H1 (cell line): ENCODE measurements around the gene KLK4. TPM values are rescaled to one million over a fixed set of nuclear protein-coding genes. Genes with fewer than 3 reads are reported as not detected.

Experiments used
- CTCF ChIA-PET: fragments of 300-600 bp; sonication (Branson Sonifier 250); formaldehyde crosslinking; loops from one replicate; lab custom pipeline; 2021; ENCODE audit not compliant: partially characterized antibody; lab: Charles Lee
- POLR2A ChIA-PET: fragments of 300-600 bp; sonication (Branson Sonifier 250); formaldehyde crosslinking; loops from one replicate; lab custom pipeline; 2021; ENCODE audit warnings: inconsistent platforms; ENCODE audit not compliant: partially characterized antibody; lab: Charles Lee
- DNase-seq, 2 experiments: peaks; one replicate each; pipeline versions ENCODE4 v3.0.0 to v3.0.0-alpha.2; 2010 to 2022; ENCODE audit warnings: low spot score in 2 of 2, low read depth in 1 of 2, mixed read lengths in 1 of 2
- FAIRE-seq: peaks from 2 replicates; lab custom pipeline; 2011; peaks lifted over from hg19 to GRCh38; lab: Jason Lieb, UNC
- H2AFZ ChIP-seq: 2 replicates; pipeline ENCODE4 v1.8.1; 2012; ENCODE audit warnings: low read length, inconsistent platforms
- H2AK5ac ChIP-seq: 2 replicates; pipeline ENCODE4 v1.6.1; 2013; ENCODE audit warnings: low read depth, low read length
- H2BK120ac ChIP-seq: replicated peaks from 2 replicates; pipeline ENCODE3; 2013; ENCODE audit warnings: low read depth, low read length, inconsistent platforms
- H2BK12ac ChIP-seq: 2 replicates; pipeline ENCODE4 v1.6.1; 2013; ENCODE audit warnings: low read depth, low read length
- H2BK15ac ChIP-seq: 2 replicates; pipeline ENCODE4 v1.6.1; 2013; ENCODE audit warnings: low read length
- H2BK20ac ChIP-seq: 2 replicates; pipeline ENCODE4 v1.6.1; 2013; ENCODE audit warnings: low read length
- H2BK5ac ChIP-seq: 2 replicates; pipeline ENCODE4 v1.6.1; 2013; ENCODE audit warnings: low read depth, low read length
- H3K14ac ChIP-seq: 2 replicates; pipeline ENCODE4 v1.6.1; 2013; ENCODE audit warnings: inconsistent platforms; ENCODE audit not compliant: insufficient read length
- H3K18ac ChIP-seq: 2 replicates; pipeline ENCODE4 v1.6.1; 2013; ENCODE audit warnings: low read length; ENCODE audit errors: extremely low read depth
- H3K23ac ChIP-seq: 2 replicates; pipeline ENCODE4 v1.6.1; 2013; ENCODE audit warnings: inconsistent platforms; ENCODE audit not compliant: insufficient read length
- H3K23me2 ChIP-seq: 2 replicates; pipeline ENCODE4 v1.6.1; 2013; ENCODE audit warnings: low read depth, low read length
- H3K27ac ChIP-seq: 2 replicates; pipeline ENCODE4 v1.6.1; 2011; ENCODE audit warnings: low read depth, low read length, inconsistent platforms
- H3K27me3 ChIP-seq, 4 experiments: replicated peaks in 1 of 4; 1 replicate in 1 of 4; 2 replicates in 3 of 4; pipeline versions ENCODE4 v1.6.1 to v1.8.1; 2011 to 2013; ENCODE audit warnings: low read length in 3 of 4, mild to moderate bottlenecking in 3 of 4, inconsistent platforms in 2 of 4, mixed read lengths in 2 of 4, moderate library complexity in 1 of 4; ENCODE audit not compliant: control insufficient read depth in 3 of 4, insufficient read depth in 3 of 4; ENCODE audit errors: extremely low read depth in 1 of 4
- H3K36me3 ChIP-seq, 4 experiments: 2 replicates each; pipeline versions ENCODE4 v1.6.1 to v1.8.1; 2011 to 2013; ENCODE audit warnings: mild to moderate bottlenecking in 4 of 4, low read length in 3 of 4, moderate library complexity in 2 of 4, control low read depth in 1 of 4, inconsistent platforms in 1 of 4; ENCODE audit not compliant: insufficient read depth in 4 of 4, control insufficient read depth in 2 of 4
- H3K4ac ChIP-seq: replicated peaks from 2 replicates; pipeline ENCODE3; 2013; ENCODE audit warnings: low read length, low read depth, mixed read lengths, inconsistent platforms; ENCODE audit not compliant: insufficient read length
- H3K4me1 ChIP-seq, 4 experiments: replicated peaks in 1 of 4; 1 replicate in 1 of 4; 2 replicates in 3 of 4; pipeline versions ENCODE4 v1.6.1 to v1.8.1; 2011 to 2013; ENCODE audit warnings: low read length in 3 of 4, inconsistent platforms in 2 of 4, mixed read lengths in 1 of 4; ENCODE audit not compliant: insufficient read depth in 4 of 4, control insufficient read depth in 3 of 4
- H3K4me2 ChIP-seq, 2 experiments: 2 replicates each; pipeline versions ENCODE4 v1.6.1 to v1.8.1; 2011 to 2013; ENCODE audit warnings: low read depth in 2 of 2, low read length in 2 of 2, control low read depth in 1 of 2, inconsistent platforms in 1 of 2, mild to moderate bottlenecking in 1 of 2; ENCODE audit not compliant: insufficient read depth in 1 of 2
- H3K4me3 ChIP-seq, 4 experiments: fragments of 200-600, 300-600 bp in 1 of 4; sonication (generic), shearing (Covaris generic), sonication (Bioruptor Twin) in 1 of 4; 2 replicates each; pipeline versions ENCODE4 v1.5.1 to v1.8.1; 2011 to 2016; ENCODE audit warnings: low read length in 4 of 4, low read depth in 3 of 4, control low read depth in 2 of 4, inconsistent platforms in 2 of 4, mild to moderate bottlenecking in 2 of 4, mixed read lengths in 1 of 4, moderate library complexity in 1 of 4; ENCODE audit not compliant: insufficient read depth in 2 of 4; ENCODE audit errors: extremely low read depth in 1 of 4
- H3K56ac ChIP-seq: replicated peaks from 2 replicates; pipeline ENCODE3; 2013; ENCODE audit warnings: low read depth, mild to moderate bottlenecking, mixed read lengths, low read length, inconsistent platforms; ENCODE audit not compliant: insufficient read length
- H3K79me1 ChIP-seq: 2 replicates; pipeline ENCODE4 v1.6.1; 2013; ENCODE audit warnings: low read depth, low read length, control low read depth
- H3K79me2 ChIP-seq, 2 experiments: 2 replicates each; pipeline versions ENCODE4 v1.6.1 to v1.8.1; 2012 to 2013; ENCODE audit warnings: low read length in 2 of 2, mild to moderate bottlenecking in 2 of 2, inconsistent platforms in 1 of 2; ENCODE audit not compliant: insufficient read depth in 2 of 2, control insufficient read depth in 1 of 2
- H3K9ac ChIP-seq, 4 experiments: replicated peaks in 1 of 4; 1 replicate in 1 of 4; 2 replicates in 3 of 4; pipeline versions ENCODE4 v1.6.1 to v1.8.1; 2011 to 2013; ENCODE audit warnings: low read depth in 3 of 4, low read length in 3 of 4, control low read depth in 2 of 4, mild to moderate bottlenecking in 2 of 4, moderate library complexity in 2 of 4, inconsistent platforms in 1 of 4; ENCODE audit errors: extremely low read depth in 1 of 4
- H3K9me3 ChIP-seq, 2 experiments: 2 replicates each; pipeline versions ENCODE4 v1.6.1 to v1.8.1; 2012 to 2013; ENCODE audit warnings: mild to moderate bottlenecking in 2 of 2, moderate library complexity in 2 of 2, control low read depth in 1 of 2, inconsistent platforms in 1 of 2, low read depth in 1 of 2, low read length in 1 of 2, mixed read lengths in 1 of 2; ENCODE audit not compliant: insufficient read depth in 2 of 2
- H4K20me1 ChIP-seq, 2 experiments: replicated peaks in 1 of 2; 2 replicates each; pipeline versions ENCODE3 to v1.8.1; 2011 to 2013; ENCODE audit warnings: inconsistent platforms in 2 of 2, low read length in 2 of 2, mild to moderate bottlenecking in 1 of 2; ENCODE audit not compliant: insufficient read depth in 2 of 2, control insufficient read depth in 1 of 2
- H4K5ac ChIP-seq: 2 replicates; pipeline ENCODE4 v1.6.1; 2013; ENCODE audit warnings: low read length, low read depth, mixed read lengths, inconsistent platforms; ENCODE audit not compliant: insufficient read length
- H4K8ac ChIP-seq: 2 replicates; pipeline ENCODE4 v1.8.0; 2013; ENCODE audit warnings: mild to moderate bottlenecking, moderate library complexity, low read length, inconsistent platforms; ENCODE audit not compliant: insufficient read depth; ENCODE audit errors: extremely low read depth
- H4K91ac ChIP-seq: replicated peaks from 2 replicates; pipeline ENCODE3; 2013; ENCODE audit warnings: low read length, mixed read lengths, inconsistent platforms; ENCODE audit not compliant: insufficient read length
- ASH2L ChIP-seq: fragments of 200-600, 300-600 bp; sonication (generic); IDR thresholded peaks from one replicate; pipeline ENCODE4 v1.7.1; 2017; ENCODE audit warnings: low read length
- CHD2 ChIP-seq: IDR thresholded peaks from 2 replicates; pipeline ENCODE4 v1.6.1; 2012; ENCODE audit warnings: low read length, improper control_type of control experiment
- GTF2F1 ChIP-seq: IDR thresholded peaks from 2 replicates; pipeline ENCODE4 v1.6.1; 2012; ENCODE audit warnings: low read depth, low read length, improper control_type of control experiment, borderline replicate concordance
- MAFK ChIP-seq: IDR thresholded peaks from 2 replicates; pipeline ENCODE4 v1.6.1; 2012; ENCODE audit warnings: low read depth, mild to moderate bottlenecking, improper control_type of control experiment, low read length
- PHF8 ChIP-seq: fragments of 200-600 bp; sonication (generic); conservative IDR thresholded peaks from 2 replicates; pipeline ENCODE4 v1.7.1; 2012; ENCODE audit warnings: low read depth, mild to moderate bottlenecking, inconsistent platforms, low read length, moderate library complexity
- POU5F1 ChIP-seq: IDR thresholded peaks from 2 replicates; pipeline ENCODE4 v1.6.1; 2011; ENCODE audit warnings: low read depth, mild to moderate bottlenecking, low read length, moderate library complexity
- RNF2 ChIP-seq: fragments of 200-900, 300-1000 bp; sonication (generic); IDR thresholded peaks from 2 replicates; pipeline ENCODE4 v1.7.1; 2016; ENCODE audit warnings: borderline replicate concordance, low read depth, mild to moderate bottlenecking, antibody characterized with exemption, low read length; ENCODE audit not compliant: poor library complexity, severe bottlenecking; ENCODE audit errors: missing control alignments
- SAP30 ChIP-seq: fragments of 300-600 bp; sonication (generic); IDR thresholded peaks from 2 replicates; pipeline ENCODE4 v1.7.1; 2012; ENCODE audit warnings: low read length, moderate library complexity, mild to moderate bottlenecking, inconsistent platforms; ENCODE audit not compliant: insufficient read depth, insufficient replicate concordance
- SIRT6 ChIP-seq: IDR thresholded peaks from one replicate; pipeline ENCODE4 v1.7.1; 2012; ENCODE audit warnings: low read length, inconsistent platforms
- SP1 ChIP-seq: IDR thresholded peaks from 2 replicates; pipeline ENCODE4 v1.6.1; 2011; ENCODE audit warnings: low read depth, low read length
- TBP ChIP-seq: IDR thresholded peaks from 2 replicates; pipeline ENCODE4 v1.6.1; 2011; ENCODE audit warnings: low read depth, low read length, improper control_type of control experiment
- WGBS, 2 experiments: shearing (Covaris generic) in 1 of 2; methylation state at CpG; one replicate each; pipeline versions ENCODE4 v1.1.6 to v1.1.7; 2013 to 2015; ENCODE audit warnings: low lambda C conversion rate in 2 of 2, mixed read lengths in 2 of 2, inconsistent platforms in 1 of 2, low coverage in 1 of 2, missing lambda C conversion rate in 1 of 2; ENCODE audit not compliant: insufficient replicate concordance in 2 of 2, insufficient coverage in 1 of 2, insufficient read length in 1 of 2; ENCODE audit errors: extremely low coverage in 1 of 2, missing lambda C conversion rate in 1 of 2; 5-methylcytosine and 5-hydroxymethylcytosine counted together
- polyA plus RNA-seq, 7 experiments: library from polyadenylated mRNA; depleted of rRNA in 3 of 7; stranded (reverse) in 5 of 7; unstranded in 2 of 7; fragments of >200 nt in 5 of 7; fragments of 200-250 nt in 2 of 7; gene quantifications; 1 replicate in 5 of 7; 2 replicates in 1 of 7; 4 replicates in 1 of 7; pipeline versions ENCODE4 v1.2.1 to v1.2.3, GENCODE V29; 2011 to 2013; ENCODE audit warnings: missing spikeins in 2 of 7, mixed read lengths in 2 of 7
- total RNA-seq: library from RNA; stranded (reverse); fragmentation: NEBNext Ultra II Directional; extraction: Animal tissue kit (Norgen Biotek cat#: 25700); gene quantifications from 2 replicates; pipeline ENCODE4 v1.2.1, GENCODE V29; 2021
- TF ChIP-seq, protein P1 (sequence below): IDR thresholded peaks from 2 replicates; pipeline ENCODE4 v1.6.1; 2011; ENCODE audit warnings: low read length, improper control_type of control experiment

Gene KLK4
- total and polyA plus RNA-seq, 2 of the 8 experiments (the other 6 are each of a cell fraction or from before 2014, with no cell fraction given) = 0.44 TPM; not detected in 1

DNA sequence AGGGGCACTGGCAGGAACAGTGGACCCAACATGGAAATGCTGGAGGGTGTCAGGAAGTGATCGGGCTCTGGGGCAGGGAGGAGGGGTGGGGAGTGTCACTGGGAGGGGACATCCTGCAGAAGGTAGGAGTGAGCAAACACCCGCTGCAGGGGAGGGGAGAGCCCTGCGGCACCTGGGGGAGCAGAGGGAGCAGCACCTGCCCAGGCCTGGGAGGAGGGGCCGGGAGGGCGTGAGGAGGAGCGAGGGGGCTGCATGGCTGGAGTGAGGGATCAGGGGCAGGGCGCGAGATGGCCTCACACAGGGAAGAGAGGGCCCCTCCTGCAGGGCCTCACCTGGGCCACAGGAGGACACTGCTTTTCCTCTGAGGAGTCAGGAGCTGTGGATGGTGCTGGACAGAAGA lies 33.9 kb downstream of the KLK4 start:
- 0 out of 2 replicates have a peak overlapping the region, but pooled peaks have one; percentile 40 for H3K18ac ChIP-seq
- 0 out of 2 replicates have a peak overlapping the region, but pooled peaks have one; percentile 7 for H2BK15ac ChIP-seq
- no peaks in the 10 kb centered on the region for H3K23me2 ChIP-seq
- H2AFZ ChIP-seq = peak overlapping the region; percentile 70; the same call in 1 of the 2 replicates
- WGBS, 2 experiments = 66% methylated on average over 6 of the region's 8 CpGs; no CpG with 5 or more reads in 1 of the 2 experiments
- no peak overlapping the region for H3K9ac ChIP-seq
- H4K5ac ChIP-seq = peak overlapping the region; percentile 40
- H3K9me3 ChIP-seq = no peaks in the 10 kb centered on the region
- no peak overlapping the region for H2AK5ac ChIP-seq
- H3K56ac ChIP-seq = no peak overlapping the region
- H3K14ac ChIP-seq = no peak overlapping the region
- no peaks in the 10 kb centered on the region for H4K20me1 ChIP-seq
- H3K23ac ChIP-seq = no peak overlapping the region
- FAIRE-seq (no peak), DNase-seq (no peak)
- peaks cover 0 to 3% (median 1%) of the 10 kb centered on the region in 4 experiments; a peak in 4 of 7 replicates for H3K27me3 ChIP-seq
- ChIA-PET CTCF (interaction anchor here (0.9 to 2.0 kb wide), 4 partner anchors 27 to 144 kb away, joined by 3 to 4 read pairs (median 3); no protein-coding TSS in a partner anchor), POLR2A (interaction anchor here (0.6 to 4.1 kb wide), 4 partner anchors 73 to 151 kb away, joined by 3 to 15 read pairs (median 4); no protein-coding TSS in a partner anchor)
- H4K91ac ChIP-seq = peak overlapping the region; percentile 94
- H2BK120ac ChIP-seq = no peak overlapping the region
- H2BK12ac ChIP-seq = peak overlapping the region; percentile 40; the same call in 1 of the 2 replicates
- 0 out of 8 replicates have a peak overlapping the region, but pooled peaks of 1 of the 4 experiments have one; percentile 15 for H3K4me3 ChIP-seq
- no peaks in the 10 kb centered on the region for H3K79me1 ChIP-seq
- no peaks in the 10 kb centered on the region for H3K79me2 ChIP-seq
- no peak overlapping the region for H2BK20ac ChIP-seq
- H3K4me1 ChIP-seq = peaks cover 0 to 12% (median 3%) of the 10 kb centered on the region in 4 experiments; a peak in 3 of 7 replicates
- H2BK5ac ChIP-seq = no peak overlapping the region
- H3K4me2 ChIP-seq = peak overlapping the region; percentile 16 to 38; a peak in 3 of 4 replicates
- H3K36me3 ChIP-seq = no peaks in the 10 kb centered on the region
- H3K4ac ChIP-seq = no peak overlapping the region
- no peak overlapping the region for H3K27ac ChIP-seq
- peak overlapping the region; percentile 60; the same call in 1 of the 2 replicates for H4K8ac ChIP-seq
- TF ChIP-seq CHD2 (no peak), SAP30 (no peak), GTF2F1 (no peak), SP1 (no peak), ASH2L (no peak), SIRT6 (no peak), TBP (no peak), PHF8 (no peak), MAFK (no peak), POU5F1 (no peak), RNF2 (no peak)
- TF ChIP-seq, protein P1, sequence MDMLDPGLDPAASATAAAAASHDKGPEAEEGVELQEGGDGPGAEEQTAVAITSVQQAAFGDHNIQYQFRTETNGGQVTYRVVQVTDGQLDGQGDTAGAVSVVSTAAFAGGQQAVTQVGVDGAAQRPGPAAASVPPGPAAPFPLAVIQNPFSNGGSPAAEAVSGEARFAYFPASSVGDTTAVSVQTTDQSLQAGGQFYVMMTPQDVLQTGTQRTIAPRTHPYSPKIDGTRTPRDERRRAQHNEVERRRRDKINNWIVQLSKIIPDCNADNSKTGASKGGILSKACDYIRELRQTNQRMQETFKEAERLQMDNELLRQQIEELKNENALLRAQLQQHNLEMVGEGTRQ = no peak
